ENCODE measurements around the gene SLC8A1. TPM values are rescaled to one million over a fixed set of nuclear protein-coding genes. Genes with fewer than 3 reads are reported as not detected.

Gene SLC8A1
- total and polyA plus RNA-seq, 7 experiments from 2014 or later, result 0.95 to 22.8 (median 1.5) TPM; not detected in 2

GRCh38 chr2:40230707-40231432 is 221.0 kb downstream of the SLC8A1 start:
- Histone ChIP-seq H3K4me3 (ENCODE audit: low read length) (no peak overlapping the region), H3K36me3 (ENCODE audit: control insufficient read depth in 2 of 3, insufficient read depth in 3 of 3, low read length in 3 of 3) (no peaks in the 10 kb centered on the region), H3K9me3 (ENCODE audit: control insufficient read depth in 2 of 3, low read length in 3 of 3) (no peaks in the 10 kb centered on the region), H3K4me1 (ENCODE audit: control insufficient read depth in 2 of 2, insufficient read depth in 2 of 2, low read length in 2 of 2) (no peaks in the 10 kb centered on the region), H3K27me3 (ENCODE audit: control insufficient read depth in 2 of 2, insufficient read depth in 2 of 2, low read length in 2 of 2) (no peaks in the 10 kb centered on the region), H3K27ac (ENCODE audit: low read depth, low read length) (no peak overlapping the region)
- DNase-seq (no peak), ATAC-seq (no peak)
- Mint-ChIP-seq H3K36me3 (peaks cover 0 to 3% (median 0%) of the 10 kb centered on the region in 5 donors), H3K27ac (no peak overlapping the region), H3K4me3 (no peak overlapping the region), H3K4me1 (no peaks in the 10 kb centered on the region), H3K27me3 (no peaks in the 10 kb centered on the region), H3K9me3 (peaks cover 0 to 5% (median 0%) of the 10 kb centered on the region in 11 donors)
- ChIA-PET POLR2A (no interaction called here), CTCF (no interaction called here)
- intact Hi-C loops (cut with micrococcal nuclease), result no loop called here

GRCh38 chr2:40230186-40230585 is 221.7 kb downstream of the SLC8A1 start:
- peaks cover 0 to 5% (median 0%) of the 10 kb centered on the region in 11 donors for H3K9me3 Mint-ChIP-seq
- H3K27me3 Mint-ChIP-seq, result no peaks in the 10 kb centered on the region
- Histone ChIP-seq H3K9me3 (ENCODE audit: control insufficient read depth in 2 of 3, low read length in 3 of 3) (no peaks in the 10 kb centered on the region), H3K4me3 (ENCODE audit: low read length) (no peak overlapping the region), H3K27ac (ENCODE audit: low read depth, low read length) (no peak overlapping the region), H3K27me3 (ENCODE audit: control insufficient read depth in 2 of 2, insufficient read depth in 2 of 2, low read length in 2 of 2) (no peaks in the 10 kb centered on the region), H3K4me1 (ENCODE audit: control insufficient read depth in 2 of 2, insufficient read depth in 2 of 2, low read length in 2 of 2) (no peaks in the 10 kb centered on the region), H3K36me3 (ENCODE audit: control insufficient read depth in 2 of 3, insufficient read depth in 3 of 3, low read length in 3 of 3) (no peaks in the 10 kb centered on the region)
- DNase-seq, result no peak
- no peak overlapping the region for H3K4me3 Mint-ChIP-seq
- peaks cover 0 to 3% (median 0%) of the 10 kb centered on the region in 5 donors for H3K36me3 Mint-ChIP-seq
- H3K27ac Mint-ChIP-seq, result no peak overlapping the region
- intact Hi-C loops (cut with micrococcal nuclease), result no loop called here
- no peak for ATAC-seq
- POLR2A ChIA-PET, result no interaction called here
- CTCF ChIA-PET, result no interaction called here
- no peaks in the 10 kb centered on the region for H3K4me1 Mint-ChIP-seq

- DNase-seq (no peak), ATAC-seq (no peak)
- Mint-ChIP-seq H3K4me1 (no peaks in the 10 kb centered on the region), H3K27ac (no peak overlapping the region), H3K4me3 (no peak overlapping the region), H3K36me3 (peaks cover 0 to 3% (median 0%) of the 10 kb centered on the region in 5 donors), H3K9me3 (peaks cover 0 to 5% (median 0%) of the 10 kb centered on the region in 11 donors), H3K27me3 (no peaks in the 10 kb centered on the region)
- POLR2A ChIA-PET, result no interaction called here
- CTCF ChIA-PET, result no interaction called here
- Histone ChIP-seq H3K27me3 (ENCODE audit: control insufficient read depth in 2 of 2, insufficient read depth in 2 of 2, low read length in 2 of 2) (no peaks in the 10 kb centered on the region), H3K36me3 (ENCODE audit: control insufficient read depth in 2 of 3, insufficient read depth in 3 of 3, low read length in 3 of 3) (no peaks in the 10 kb centered on the region), H3K4me3 (ENCODE audit: low read length) (no peak overlapping the region), H3K4me1 (ENCODE audit: control insufficient read depth in 2 of 2, insufficient read depth in 2 of 2, low read length in 2 of 2) (no peaks in the 10 kb centered on the region), H3K9me3 (ENCODE audit: control insufficient read depth in 2 of 3, low read length in 3 of 3) (no peaks in the 10 kb centered on the region), H3K27ac (ENCODE audit: low read depth, low read length) (no peak overlapping the region)
- intact Hi-C loops (cut with micrococcal nuclease), result no loop called here
Measured at GRCh38 chr2:40228310-40228709, 223.6 kb downstream of the SLC8A1 start.

GRCh38 chr2:40227210-40227609 is 224.7 kb downstream of the SLC8A1 start:
- DNase-seq (no peak), ATAC-seq (no peak)
- Histone ChIP-seq H3K36me3 (ENCODE audit: control insufficient read depth in 2 of 3, insufficient read depth in 3 of 3, low read length in 3 of 3) (no peaks in the 10 kb centered on the region), H3K4me1 (ENCODE audit: control insufficient read depth in 2 of 2, insufficient read depth in 2 of 2, low read length in 2 of 2) (no peaks in the 10 kb centered on the region), H3K27ac (ENCODE audit: low read depth, low read length) (no peak overlapping the region), H3K9me3 (ENCODE audit: control insufficient read depth in 2 of 3, low read length in 3 of 3) (no peaks in the 10 kb centered on the region), H3K27me3 (ENCODE audit: control insufficient read depth in 2 of 2, insufficient read depth in 2 of 2, low read length in 2 of 2) (no peaks in the 10 kb centered on the region), H3K4me3 (ENCODE audit: low read length) (no peak overlapping the region)
- intact Hi-C loops (cut with micrococcal nuclease), result no loop called here
- Mint-ChIP-seq H3K27me3 (no peaks in the 10 kb centered on the region), H3K4me1 (no peaks in the 10 kb centered on the region), H3K36me3 (peaks cover 0 to 5% (median 0%) of the 10 kb centered on the region in 5 donors), H3K4me3 (no peak overlapping the region), H3K9me3 (peaks cover 0 to 9% (median 0%) of the 10 kb centered on the region in 11 donors), H3K27ac (no peak overlapping the region)
- ChIA-PET POLR2A (no interaction called here), CTCF (no interaction called here)

- Mint-ChIP-seq H3K27ac (no peak overlapping the region), H3K27me3 (no peaks in the 10 kb centered on the region), H3K36me3 (peaks cover 0 to 5% (median 0%) of the 10 kb centered on the region in 5 donors), H3K4me1 (no peaks in the 10 kb centered on the region), H3K4me3 (no peak overlapping the region), H3K9me3 (peaks cover 0 to 7% (median 0%) of the 10 kb centered on the region in 11 donors)
- ChIA-PET CTCF (no interaction called here), POLR2A (no interaction called here)
- H3K4me1 ChIP-seq (ENCODE audit: control insufficient read depth in 2 of 2, insufficient read depth in 2 of 2, low read length in 2 of 2), result no peaks in the 10 kb centered on the region
- H3K27ac ChIP-seq (ENCODE audit: low read depth, low read length), result no peak overlapping the region
- DNase-seq (no peak), ATAC-seq (no peak)
- H3K36me3 ChIP-seq (ENCODE audit: control insufficient read depth in 2 of 3, insufficient read depth in 3 of 3, low read length in 3 of 3), result no peaks in the 10 kb centered on the region
- H3K9me3 ChIP-seq (ENCODE audit: control insufficient read depth in 2 of 3, low read length in 3 of 3), result no peaks in the 10 kb centered on the region
- no peak overlapping the region for H3K4me3 ChIP-seq (ENCODE audit: low read length)
- intact Hi-C loops (cut with micrococcal nuclease), result no loop called here
- no peaks in the 10 kb centered on the region for H3K27me3 ChIP-seq (ENCODE audit: control insufficient read depth in 2 of 2, insufficient read depth in 2 of 2, low read length in 2 of 2)
Measured at GRCh38 chr2:40226637-40227036, 225.3 kb downstream of the SLC8A1 start.

GRCh38 chr2:40225670-40226210 is 226.2 kb downstream of the SLC8A1 start:
- no peak for DNase-seq
- intact Hi-C loops (cut with micrococcal nuclease), result no loop called here
- H3K4me1 Mint-ChIP-seq, result peaks cover 0 to 2% (median 0%) of the 10 kb centered on the region in 7 donors
- ChIA-PET CTCF (no interaction called here), POLR2A (no interaction called here)
- no peak overlapping the region for H3K4me3 Mint-ChIP-seq
- peaks cover 0 to 7% (median 0%) of the 10 kb centered on the region in 11 donors for H3K9me3 Mint-ChIP-seq
- no peak overlapping the region for H3K4me3 ChIP-seq (ENCODE audit: low read length)
- peaks cover 0 to 7% (median 0%) of the 10 kb centered on the region in 5 donors for H3K36me3 Mint-ChIP-seq
- H3K27me3 ChIP-seq (ENCODE audit: control insufficient read depth in 2 of 2, insufficient read depth in 2 of 2, low read length in 2 of 2), result no peaks in the 10 kb centered on the region
- ATAC-seq, result no peak
- no peak overlapping the region for H3K27ac ChIP-seq (ENCODE audit: low read depth, low read length)
- H3K9me3 ChIP-seq (ENCODE audit: control insufficient read depth in 2 of 3, low read length in 3 of 3), result no peaks in the 10 kb centered on the region
- H3K36me3 ChIP-seq (ENCODE audit: control insufficient read depth in 2 of 3, insufficient read depth in 3 of 3, low read length in 3 of 3), result no peaks in the 10 kb centered on the region
- H3K27ac Mint-ChIP-seq, result no peak overlapping the region
- no peaks in the 10 kb centered on the region for H3K27me3 Mint-ChIP-seq
- no peaks in the 10 kb centered on the region for H3K4me1 ChIP-seq (ENCODE audit: control insufficient read depth in 2 of 2, insufficient read depth in 2 of 2, low read length in 2 of 2)

- Mint-ChIP-seq H3K4me1 (peaks cover 0 to 3% (median 0%) of the 10 kb centered on the region in 7 donors), H3K27ac (no peak overlapping the region), H3K27me3 (no peaks in the 10 kb centered on the region), H3K9me3 (peaks cover 0 to 7% (median 0%) of the 10 kb centered on the region in 11 donors), H3K36me3 (peaks cover 0 to 8% (median 0%) of the 10 kb centered on the region in 5 donors), H3K4me3 (no peak overlapping the region)
- no peaks in the 10 kb centered on the region for H3K4me1 ChIP-seq (ENCODE audit: control insufficient read depth in 2 of 2, insufficient read depth in 2 of 2, low read length in 2 of 2)
- no peaks in the 10 kb centered on the region for H3K27me3 ChIP-seq (ENCODE audit: control insufficient read depth in 2 of 2, insufficient read depth in 2 of 2, low read length in 2 of 2)
- H3K27ac ChIP-seq (ENCODE audit: low read depth, low read length), result no peak overlapping the region
- ATAC-seq (no peak), DNase-seq (no peak)
- ChIA-PET POLR2A (no interaction called here), CTCF (no interaction called here)
- no peaks in the 10 kb centered on the region for H3K9me3 ChIP-seq (ENCODE audit: control insufficient read depth in 2 of 3, low read length in 3 of 3)
- intact Hi-C loops (cut with micrococcal nuclease), result no loop called here
- no peak overlapping the region for H3K4me3 ChIP-seq (ENCODE audit: low read length)
- H3K36me3 ChIP-seq (ENCODE audit: control insufficient read depth in 2 of 3, insufficient read depth in 3 of 3, low read length in 3 of 3), result no peaks in the 10 kb centered on the region
Measured at GRCh38 chr2:40224318-40224717, 227.6 kb downstream of the SLC8A1 start.

All from naive thymus-derived CD4-positive, alpha-beta T cell (primary cell).